SK-N-SH (cell line): Measurements from ENCODE around the gene MAP3K5. TPM values are rescaled to one million over a fixed set of nuclear protein-coding genes. Genes with fewer than 3 reads are reported as not detected.
"Not testable (repeated sequence)": the region's sequence is repeated elsewhere in the genome, so short reads cannot be mapped to it uniquely, and the experiment has no call there.

Source experiments
- CTCF ChIA-PET: fragments of 300-600, 350-600 bp; formaldehyde crosslinking; extraction: SDS; loops from one replicate; lab custom pipeline; 2021; lab: Yijun Ruan, JAX
- POLR2A ChIA-PET: fragments of 350-600 bp; sonication (Branson Sonifier 250); formaldehyde crosslinking; extraction: SDS; loops from one replicate; lab custom pipeline; 2020; ENCODE audit warnings: antibody characterized with exemption, inconsistent platforms; lab: Yijun Ruan, JAX
- DNase-seq: peaks from one replicate; pipeline ENCODE4 v3.0.0; 2012
- H2AFZ ChIP-seq: fragments of 200-600 bp; sonication (generic); 2 replicates; pipeline ENCODE4 v1.8.1; 2016; ENCODE audit warnings: antibody characterized with exemption, mild to moderate bottlenecking, low read depth
- H3F3A ChIP-seq: fragments of 200-600 bp; sonication (generic); replicated peaks from 2 replicates; pipeline ENCODE3; 2016; ENCODE audit warnings: antibody characterized with exemption, mild to moderate bottlenecking; ENCODE audit not compliant: insufficient read depth
- H3K27ac ChIP-seq, 2 experiments: fragments of 200-500 bp in 1 of 2; fragments of 200-600 bp in 1 of 2; sonication (Bioruptor generic) in 1 of 2; sonication (generic), shearing (Covaris generic) in 1 of 2; 2 replicates each; pipeline versions ENCODE4 v1.5.1 to v1.6.1; 2014 to 2016; ENCODE audit warnings: low read depth in 2 of 2, inconsistent platforms in 1 of 2, low read length in 1 of 2, mild to moderate bottlenecking in 1 of 2, mixed read lengths in 1 of 2
- H3K27me3 ChIP-seq: fragments of 200-600 bp; sonication (generic), shearing (Covaris generic); 2 replicates; pipeline ENCODE4 v1.6.1; 2016; ENCODE audit warnings: mixed run types; ENCODE audit not compliant: insufficient read depth
- H3K36me3 ChIP-seq, 2 experiments: fragments of 200-500 bp in 1 of 2; fragments of 200-600 bp in 1 of 2; sonication (Bioruptor generic) in 1 of 2; sonication (generic) in 1 of 2; replicated peaks in 1 of 2; 2 replicates each; pipeline versions ENCODE3 to v1.5.1; 2014 to 2016; ENCODE audit warnings: low read length in 1 of 2, mild to moderate bottlenecking in 1 of 2; ENCODE audit not compliant: insufficient read depth in 2 of 2, control insufficient read depth in 1 of 2
- H3K4me1 ChIP-seq, 2 experiments: fragments of 200-500 bp in 1 of 2; fragments of 200-600 bp in 1 of 2; sonication (Bioruptor generic) in 1 of 2; sonication (generic), shearing (Covaris generic) in 1 of 2; 2 replicates each; pipeline versions ENCODE4 v1.5.1 to v1.6.1; 2014 to 2016; ENCODE audit warnings: low read depth in 1 of 2, low read length in 1 of 2, mixed run types in 1 of 2; ENCODE audit not compliant: insufficient read depth in 2 of 2, control insufficient read depth in 1 of 2
- H3K4me2 ChIP-seq: fragments of 200-600 bp; sonication (generic), shearing (Covaris generic); 2 replicates; pipeline ENCODE4 v1.6.1; 2017; ENCODE audit warnings: mixed run types
- H3K4me3 ChIP-seq, 2 experiments: fragments of 200-500 bp in 1 of 2; fragments of 200-600 bp in 1 of 2; sonication (Bioruptor generic) in 1 of 2; sonication (generic), shearing (Covaris generic) in 1 of 2; 2 replicates each; pipeline versions ENCODE4 v1.5.1 to v1.8.1; 2014 to 2016; ENCODE audit warnings: low read depth in 2 of 2, inconsistent platforms in 1 of 2, low read length in 1 of 2, mild to moderate bottlenecking in 1 of 2, mixed read lengths in 1 of 2, moderate library complexity in 1 of 2
- H3K79me2 ChIP-seq: fragments of 200-600 bp; sonication (generic); 2 replicates; pipeline ENCODE4 v1.8.1; 2017; ENCODE audit warnings: mild to moderate bottlenecking; ENCODE audit not compliant: insufficient read depth
- H3K9ac ChIP-seq: fragments of 200-600 bp; sonication (generic); 2 replicates; pipeline ENCODE4 v1.6.1; 2017; ENCODE audit warnings: mixed run types
- H3K9me2 ChIP-seq: fragments of 200-600 bp; sonication (generic); 2 replicates; pipeline ENCODE4 v1.6.1; 2017; ENCODE audit warnings: mixed run types
- H3K9me3 ChIP-seq: fragments of 200-600 bp; sonication (generic); 2 replicates; pipeline ENCODE4 v1.6.1; 2017; ENCODE audit warnings: mixed run types, mild to moderate bottlenecking, moderate library complexity
- H4K20me1 ChIP-seq: fragments of 200-600 bp; sonication (generic); 2 replicates; pipeline ENCODE4 v1.6.1; 2017; ENCODE audit warnings: mild to moderate bottlenecking, mixed run types; ENCODE audit not compliant: insufficient read depth
- NFIC ChIP-seq: IDR thresholded peaks from 2 replicates; pipeline ENCODE4 v1.4.0; 2012; ENCODE audit warnings: borderline replicate concordance
- NRF1 ChIP-seq: IDR thresholded peaks from 2 replicates; pipeline ENCODE4 v1.6.1; 2012; ENCODE audit warnings: low read depth, mild to moderate bottlenecking, low read length
- RCOR1 ChIP-seq: fragments of 150-350 bp; IDR thresholded peaks from 2 replicates; pipeline ENCODE4 v1.6.1; 2017; ENCODE audit warnings: antibody characterized with exemption, low read length
- RFX5 ChIP-seq: IDR thresholded peaks from 2 replicates; pipeline ENCODE4 v1.6.1; 2012; ENCODE audit warnings: mild to moderate bottlenecking, improper control_type of control experiment, low read length
- RXRA ChIP-seq: IDR thresholded peaks from 2 replicates; pipeline ENCODE4 v1.4.0; 2012; ENCODE audit warnings: low read depth, mild to moderate bottlenecking, borderline replicate concordance
- whole genome bisulfite sequencing: methylation state at CpG from one replicate; pipeline ENCODE4 v1.1.6; 2017; ENCODE audit warnings: low lambda C conversion rate; 5-methylcytosine and 5-hydroxymethylcytosine counted together
- polyA plus RNA-seq, 3 experiments: library from polyadenylated mRNA; depleted of rRNA; stranded (reverse); fragments of >200 nt; gene quantifications; 2 replicates each; pipeline ENCODE4 v1.2.3, GENCODE V29; 2012

The MAP3K5 gene
- polyA plus RNA-seq, 1 of the 3 experiments (the other 2 are of a cell fraction) = 1.4 TPM

- Histone ChIP-seq H3K4me2 (peak overlapping the region; percentile 60; the same call in 1 of the 2 replicates), H2AFZ (peak overlapping the region; percentile 64; the same call in 1 of the 2 replicates), H3K9me2 (no peaks in the 10 kb centered on the region), H3K9ac (peak overlapping the region; percentile 67; the same call in 1 of the 2 replicates), H4K20me1 (no peaks in the 10 kb centered on the region), H3K4me1 (peaks cover 0 to 11% of the 10 kb centered on the region in 2 experiments; a peak in 3 of 4 replicates), H3K27ac (peak overlapping the region; percentile 65 to 99; a peak in 3 of 4 replicates), H3K4me3 (no peak overlapping the region), H3K36me3 (peaks cover 5 to 18% of the 10 kb centered on the region in 2 experiments), H3F3A (peaks cover 22% of the 10 kb centered on the region), H3K79me2 (no peaks in the 10 kb centered on the region), H3K27me3 (no peaks in the 10 kb centered on the region), H3K9me3 (no peaks in the 10 kb centered on the region)
- TF ChIP-seq RCOR1 = no peak
- no peak for TF ChIP-seq RXRA
- TF ChIP-seq NFIC = no peak
- no peak for TF ChIP-seq RFX5
- ChIA-PET POLR2A (interaction anchor here (1.0 kb wide), 1 partner anchor 30 kb away, joined by 3 read pairs; no protein-coding TSS in a partner anchor), CTCF (interaction anchor here (1.2 to 1.3 kb wide), 3 partner anchors 12 to 484 kb away, joined by 3 to 4 read pairs (median 3); no protein-coding TSS in a partner anchor)
- no peak for DNase-seq
- 59% methylated on average over 2 of the region's 2 CpGs for WGBS
Measured at GRCh38 chr6:136592930-136593673, 199.2 kb downstream of the MAP3K5 start.

GRCh38 chr6:136591617-136592016 is 200.7 kb downstream of the MAP3K5 start:
- Histone ChIP-seq H3K4me3 (no peak overlapping the region), H3K27ac (no peak overlapping the region), H3K27me3 (no peaks in the 10 kb centered on the region), H2AFZ (no peak overlapping the region), H3K36me3 (peaks cover 5 to 18% of the 10 kb centered on the region in 2 experiments), H4K20me1 (no peaks in the 10 kb centered on the region), H3K4me1 (peaks cover 0 to 15% of the 10 kb centered on the region in 2 experiments; a peak in 3 of 4 replicates), H3K9me2 (no peaks in the 10 kb centered on the region), H3K9ac (no peak overlapping the region), H3K9me3 (no peaks in the 10 kb centered on the region), H3K79me2 (no peaks in the 10 kb centered on the region), H3F3A (peaks cover 28% of the 10 kb centered on the region), H3K4me2 (no peak overlapping the region)
- 100% methylated on average over 1 of the region's 1 CpG for WGBS
- ChIA-PET CTCF (interaction anchor here (0.9 to 2.1 kb wide), 2 partner anchors 53 to 201 kb away, joined by 3 to 8 read pairs; partner anchors contain the start of gene MAP3K5), POLR2A (no interaction called here)
- DNase-seq = no peak
- TF ChIP-seq NRF1 = no peak

- H4K20me1 ChIP-seq, H3K4me2 ChIP-seq, DNase-seq, POLR2A ChIA-PET, H3K9me3 ChIP-seq, H2AFZ ChIP-seq, H3K27me3 ChIP-seq, H3K9ac ChIP-seq, H3K4me3 ChIP-seq, H3K9me2 ChIP-seq, H3K79me2 ChIP-seq, H3K27ac ChIP-seq: not testable (repeated sequence)
- Histone ChIP-seq H3F3A (peaks cover 34% of the 10 kb centered on the region), H3K36me3 (peaks cover 5 to 18% of the 10 kb centered on the region in 2 experiments), H3K4me1 (peaks cover 0 to 17% of the 10 kb centered on the region in 2 experiments; a peak in 3 of 4 replicates)
- CTCF ChIA-PET = interaction anchor here (2.1 kb wide), 1 partner anchor 201 kb away, joined by 8 read pairs; the partner anchor contains the start of gene MAP3K5
- 100% methylated on average over 2 of the region's 2 CpGs for WGBS
Measured at GRCh38 chr6:136590846-136591245, 201.4 kb downstream of the MAP3K5 start.
